HEK293T (cell line): ENCODE results near the gene CHTF18.

Experiments used
- CTCF ChIA-PET: fragments of 350-600 bp; formaldehyde crosslinking; extraction: SDS; loops from one replicate; lab custom pipeline; 2021; ENCODE audit warnings: antibody characterized with exemption, inconsistent platforms; lab: Yijun Ruan, JAX
- POLR2A ChIA-PET: fragments of 350-600 bp; formaldehyde crosslinking; extraction: SDS; loops from one replicate; lab custom pipeline; 2020; ENCODE audit warnings: antibody characterized with exemption, inconsistent platforms; lab: Yijun Ruan, JAX
- DNase-seq: peaks from one replicate; pipeline ENCODE4 v3.0.0; 2012; ENCODE audit warnings: mixed read lengths; ENCODE audit errors: extremely low spot score
- ARNT ChIP-seq: fragments of 450-650 bp; IDR thresholded peaks from 2 replicates; pipeline ENCODE4 v1.6.1; 2017; ENCODE audit warnings: mild to moderate bottlenecking
- BHLHE40 ChIP-seq: fragments of 450-650 bp; IDR thresholded peaks from 2 replicates; pipeline ENCODE4 v1.6.1; 2016; ENCODE audit warnings: mild to moderate bottlenecking, moderate library complexity, borderline replicate concordance
- CTBP1 ChIP-seq: fragments of 450-650 bp; IDR thresholded peaks from 2 replicates; pipeline ENCODE4 v1.6.1; 2016; ENCODE audit warnings: borderline replicate concordance
- ELF4 ChIP-seq: fragments of 450-650 bp; IDR thresholded peaks from 2 replicates; pipeline ENCODE4 v1.6.1; 2017; ENCODE audit warnings: antibody characterized with exemption
- FOXA1 ChIP-seq: fragments of 450-650 bp; IDR thresholded peaks from 2 replicates; pipeline ENCODE4 v1.6.1; 2016; ENCODE audit warnings: mild to moderate bottlenecking
- FOXK2 ChIP-seq: fragments of 450-650 bp; IDR thresholded peaks from 2 replicates; pipeline ENCODE4 v1.6.1; 2016; ENCODE audit warnings: mild to moderate bottlenecking
- FOXM1 ChIP-seq: fragments of 450-650 bp; IDR thresholded peaks from 2 replicates; pipeline ENCODE4 v1.6.1; 2017; ENCODE audit warnings: mild to moderate bottlenecking, borderline replicate concordance
- HDGF ChIP-seq: fragments of 450-650 bp; IDR thresholded peaks from 2 replicates; pipeline ENCODE4 v1.6.1; 2017; ENCODE audit warnings: antibody characterized with exemption, borderline replicate concordance
- L3MBTL2 ChIP-seq: fragments of 450-650 bp; conservative IDR thresholded peaks from 2 replicates; pipeline ENCODE4 v1.6.1; 2016; ENCODE audit warnings: mild to moderate bottlenecking
- LEF1 ChIP-seq: fragments of 450-650 bp; IDR thresholded peaks from 2 replicates; pipeline ENCODE4 v1.6.1; 2017; ENCODE audit warnings: mild to moderate bottlenecking, borderline replicate concordance
- NFRKB ChIP-seq: fragments of 450-650 bp; IDR thresholded peaks from 2 replicates; pipeline ENCODE4 v1.6.1; 2016; ENCODE audit warnings: mild to moderate bottlenecking, moderate library complexity
- SP1 ChIP-seq: fragments of 450-650 bp; IDR thresholded peaks from 2 replicates; pipeline ENCODE4 v1.6.1; 2017
- SUZ12 ChIP-seq: fragments of 450-650 bp; IDR thresholded peaks from 2 replicates; pipeline ENCODE4 v1.6.1; 2016; ENCODE audit warnings: mild to moderate bottlenecking
- TARDBP ChIP-seq: fragments of 450-650 bp; IDR thresholded peaks from 2 replicates; pipeline ENCODE4 v1.6.1; 2016
- ZNF384 ChIP-seq: fragments of 450-650 bp; IDR thresholded peaks from 2 replicates; pipeline ENCODE4 v1.6.1; 2016
- TF ChIP-seq, protein P1 (sequence below): fragments of 450-650 bp; IDR thresholded peaks from 2 replicates; pipeline ENCODE4 v1.6.1; 2016

The CHTF18 gene

GRCh38 chr16:827513-827912, 39.1 kb downstream of the CHTF18 start:
- ChIA-PET CTCF (no interaction called here), POLR2A (no interaction called here)
- no peak for DNase-seq
- TF ChIP-seq HDGF (no peak), L3MBTL2 (no peak), ZNF384 (no peak), ARNT (no peak), TARDBP (no peak), NFRKB (no peak), ELF4 (no peak), CTBP1 (no peak), LEF1 (no peak), SP1 (no peak), FOXM1 (no peak), FOXK2 (no peak), SUZ12 (no peak), FOXA1 (no peak), BHLHE40 (no peak)
- TF ChIP-seq, protein P1, sequence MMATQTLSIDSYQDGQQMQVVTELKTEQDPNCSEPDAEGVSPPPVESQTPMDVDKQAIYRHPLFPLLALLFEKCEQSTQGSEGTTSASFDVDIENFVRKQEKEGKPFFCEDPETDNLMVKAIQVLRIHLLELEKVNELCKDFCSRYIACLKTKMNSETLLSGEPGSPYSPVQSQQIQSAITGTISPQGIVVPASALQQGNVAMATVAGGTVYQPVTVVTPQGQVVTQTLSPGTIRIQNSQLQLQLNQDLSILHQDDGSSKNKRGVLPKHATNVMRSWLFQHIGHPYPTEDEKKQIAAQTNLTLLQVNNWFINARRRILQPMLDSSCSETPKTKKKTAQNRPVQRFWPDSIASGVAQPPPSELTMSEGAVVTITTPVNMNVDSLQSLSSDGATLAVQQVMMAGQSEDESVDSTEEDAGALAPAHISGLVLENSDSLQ = no peak

- DNase-seq = no peak
- CTCF ChIA-PET = no interaction called here
These were observed 40.5 kb downstream of the CHTF18 start for GRCh38 chr16:828891-829290.

DNA sequence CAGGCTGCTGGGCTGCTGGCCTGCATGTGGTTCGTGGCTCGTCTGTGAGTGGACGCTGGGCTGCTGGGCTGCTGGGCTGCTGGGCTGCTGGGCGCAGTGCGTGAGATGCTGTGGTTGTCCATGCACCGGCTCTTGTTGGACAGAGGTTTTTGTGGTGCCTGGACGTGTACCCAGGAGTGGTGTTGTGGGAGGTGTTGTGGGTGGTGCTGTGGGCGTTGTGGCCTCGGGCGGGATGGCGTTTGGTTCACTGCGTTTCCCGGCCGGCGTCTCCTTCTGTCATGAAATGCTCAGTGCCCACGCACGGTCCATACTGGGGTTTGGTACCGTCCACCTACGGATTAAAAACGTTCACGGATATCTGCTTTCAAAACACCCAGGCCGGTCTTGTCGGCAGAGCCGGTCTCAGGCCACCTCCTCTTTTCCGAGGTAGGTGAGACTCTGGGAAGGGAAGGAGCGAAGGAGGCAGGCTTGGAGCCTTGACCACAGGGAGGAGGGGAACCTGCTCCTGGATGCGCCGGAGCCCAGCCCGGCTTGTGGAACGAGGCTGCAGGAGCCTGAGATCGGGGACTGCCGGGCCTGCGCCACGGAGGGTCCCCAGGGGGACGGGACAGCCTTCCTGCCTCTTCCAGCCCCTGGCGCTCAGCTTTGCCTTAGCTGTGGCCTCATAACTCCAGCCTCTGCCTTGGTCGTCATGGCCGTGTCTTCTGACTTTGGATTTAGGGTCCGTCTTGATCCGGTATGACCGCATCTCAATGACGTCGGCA, 41.9 kb downstream of the CHTF18 start:
- ChIA-PET CTCF (no interaction called here), POLR2A (no interaction called here)
- DNase-seq = no peak
- TF ChIP-seq ELF4 = no peak
- TF ChIP-seq, protein P1 = no peak
- TF ChIP-seq CTBP1 = no peak

More at GRCh38 chr16:828891-829290, 40.5 kb downstream of the CHTF18 start:
- POLR2A ChIA-PET = no interaction called here
- no peak for TF ChIP-seq FOXK2
- TF ChIP-seq CTBP1 = no peak
- no peak for TF ChIP-seq NFRKB
- TF ChIP-seq LEF1 = no peak
- no peak for TF ChIP-seq ZNF384
- TF ChIP-seq ARNT = no peak
- TF ChIP-seq, protein P1 = no peak
- TF ChIP-seq FOXA1 = no peak
- no peak for TF ChIP-seq SP1
- no peak for TF ChIP-seq L3MBTL2

DNA sequence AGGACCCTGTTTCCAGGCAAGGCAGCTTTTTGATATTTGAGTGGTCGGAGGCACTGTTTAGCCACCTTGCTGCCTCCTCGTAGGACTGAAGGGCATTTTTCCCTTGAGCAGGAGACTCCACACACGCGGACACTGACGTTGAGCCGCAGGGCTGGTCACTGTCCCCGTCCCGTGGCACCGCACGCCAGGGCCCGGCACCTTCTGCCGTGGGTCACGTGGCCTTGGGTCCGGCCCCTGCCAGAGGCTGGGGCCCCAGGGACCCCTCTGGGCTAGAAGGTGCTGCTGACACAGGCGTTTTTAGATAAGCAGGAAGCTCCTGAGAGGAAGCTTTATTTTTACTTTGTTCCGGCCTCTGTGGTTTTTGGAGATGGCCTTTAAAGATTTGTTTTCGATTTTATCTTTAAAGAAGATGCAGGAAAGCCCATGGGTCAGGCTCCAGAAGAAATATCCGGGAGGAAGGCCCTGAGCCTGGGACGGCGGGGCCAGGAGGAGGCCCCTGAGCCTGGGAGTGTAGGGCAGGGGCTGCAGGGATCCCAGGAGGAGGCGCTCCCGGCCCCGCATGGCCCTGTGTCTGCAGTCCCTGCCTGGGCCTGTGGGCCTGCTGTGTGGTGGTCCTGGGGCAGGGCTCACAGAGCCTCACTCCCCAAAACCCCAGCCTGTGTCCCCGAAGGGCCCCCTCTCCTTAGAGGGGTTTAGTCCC, 42.6 kb downstream of the CHTF18 start:
- no peak for TF ChIP-seq ELF4
- POLR2A ChIA-PET = no interaction called here
- DNase-seq = no peak
- CTCF ChIA-PET = no interaction called here

GRCh38 chr16:831571-832413, 43.4 kb downstream of the CHTF18 start:
- no peak for DNase-seq
- TF ChIP-seq SP1 (no peak), SUZ12 (no peak), TARDBP (no peak), LEF1 (no peak), BHLHE40 (no peak)
- TF ChIP-seq, protein P1 = no peak
- ChIA-PET POLR2A (no interaction called here), CTCF (no interaction called here)
